Measurements from ENCODE around the gene PP2D1. TPM values are rescaled to one million over a fixed set of nuclear protein-coding genes. Genes with fewer than 3 reads are reported as not detected.

The PP2D1 gene
- total RNA-seq, 1 experiment from 2014 or later = not detected

GRCh38 chr3:19937459-19938294 is 74.4 kb downstream of the PP2D1 start:
- DNase-seq = no peak
- Histone ChIP-seq H3K27me3 (ENCODE audit: control insufficient read depth, insufficient read depth, low read length) (no peaks in the 10 kb centered on the region), H3K4me3 (ENCODE audit: insufficient read depth, low read depth, low read length) (no peak overlapping the region), H3K36me3 (replicated peaks; ENCODE audit: control insufficient read depth, insufficient read depth, low read length) (no peaks in the 10 kb centered on the region)

Other genes with a start within 250 kb of the PP2D1 start
- gene EFHB, start 78.0 kb downstream of the PP2D1 start, total RNA-seq (2014; rRNA removed; shearing (Covaris generic)) = 0.17 and 0.22 TPM in 2 replicates
- gene RAB5A, start 65.2 kb downstream of the PP2D1 start, total RNA-seq (2014; rRNA removed; shearing (Covaris generic)) = 34.4 and 60.0 TPM in 2 replicates
- 0.31 and 0.78 TPM in 2 replicates for gene KAT2B, start 28.2 kb upstream of the PP2D1 start, total RNA-seq (2014; rRNA removed; shearing (Covaris generic))
- gene SGO1, start 173.9 kb upstream of the PP2D1 start, total RNA-seq (2014; rRNA removed; shearing (Covaris generic)) = 20.7 and 21.6 TPM in 2 replicates

All from H7 (cell line).